ENCODE data around the gene IFITM2.

DNA sequence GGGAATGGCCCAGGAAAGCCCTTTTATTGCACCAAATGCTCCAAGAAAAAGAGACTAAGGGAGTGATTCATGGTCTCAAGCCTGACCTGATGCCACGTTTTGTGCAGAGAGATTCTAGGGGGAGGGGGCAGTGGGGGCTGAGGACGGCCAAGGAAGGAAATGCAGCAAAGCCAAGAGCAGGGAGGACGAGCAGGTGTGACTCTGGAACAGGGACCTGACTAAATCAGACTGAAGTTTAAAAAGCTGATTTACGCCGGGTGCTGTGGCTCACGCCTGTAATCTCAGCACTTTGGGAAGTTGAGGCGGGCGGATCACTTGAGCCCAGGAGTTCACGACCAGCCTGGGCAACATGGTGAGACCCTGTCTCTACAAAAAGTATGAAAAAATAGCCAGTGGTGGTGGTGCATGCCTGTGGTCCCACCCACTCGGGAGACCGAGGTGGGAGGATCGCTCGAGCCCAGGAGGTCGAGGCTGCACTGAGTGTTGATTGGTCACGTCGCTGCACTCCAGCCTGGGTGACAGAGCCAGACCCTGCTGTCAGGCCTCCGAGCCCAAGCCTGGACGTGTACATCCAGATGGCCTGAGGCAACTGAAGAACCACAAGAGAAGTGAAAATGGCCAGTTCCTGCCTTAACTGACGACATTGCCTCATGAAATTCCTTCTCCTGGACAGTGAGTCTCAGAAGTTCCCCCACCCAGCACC lies 23.9 kb downstream of the IFITM2 start:
- TF ChIP-seq, protein P1, sequence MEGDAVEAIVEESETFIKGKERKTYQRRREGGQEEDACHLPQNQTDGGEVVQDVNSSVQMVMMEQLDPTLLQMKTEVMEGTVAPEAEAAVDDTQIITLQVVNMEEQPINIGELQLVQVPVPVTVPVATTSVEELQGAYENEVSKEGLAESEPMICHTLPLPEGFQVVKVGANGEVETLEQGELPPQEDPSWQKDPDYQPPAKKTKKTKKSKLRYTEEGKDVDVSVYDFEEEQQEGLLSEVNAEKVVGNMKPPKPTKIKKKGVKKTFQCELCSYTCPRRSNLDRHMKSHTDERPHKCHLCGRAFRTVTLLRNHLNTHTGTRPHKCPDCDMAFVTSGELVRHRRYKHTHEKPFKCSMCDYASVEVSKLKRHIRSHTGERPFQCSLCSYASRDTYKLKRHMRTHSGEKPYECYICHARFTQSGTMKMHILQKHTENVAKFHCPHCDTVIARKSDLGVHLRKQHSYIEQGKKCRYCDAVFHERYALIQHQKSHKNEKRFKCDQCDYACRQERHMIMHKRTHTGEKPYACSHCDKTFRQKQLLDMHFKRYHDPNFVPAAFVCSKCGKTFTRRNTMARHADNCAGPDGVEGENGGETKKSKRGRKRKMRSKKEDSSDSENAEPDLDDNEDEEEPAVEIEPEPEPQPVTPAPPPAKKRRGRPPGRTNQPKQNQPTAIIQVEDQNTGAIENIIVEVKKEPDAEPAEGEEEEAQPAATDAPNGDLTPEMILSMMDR (IDR thresholded peaks at IDR 0.05) = no peak
- TF ChIP-seq POLR2AphosphoS5 (IDR thresholded peaks at IDR 0.05) (no peak), POLR2A (IDR thresholded peaks at IDR 0.05) (no peak), EP300 (IDR thresholded peaks at IDR 0.05) (no peak)
